Measurements from ENCODE around the gene PRKCH.

DNA sequence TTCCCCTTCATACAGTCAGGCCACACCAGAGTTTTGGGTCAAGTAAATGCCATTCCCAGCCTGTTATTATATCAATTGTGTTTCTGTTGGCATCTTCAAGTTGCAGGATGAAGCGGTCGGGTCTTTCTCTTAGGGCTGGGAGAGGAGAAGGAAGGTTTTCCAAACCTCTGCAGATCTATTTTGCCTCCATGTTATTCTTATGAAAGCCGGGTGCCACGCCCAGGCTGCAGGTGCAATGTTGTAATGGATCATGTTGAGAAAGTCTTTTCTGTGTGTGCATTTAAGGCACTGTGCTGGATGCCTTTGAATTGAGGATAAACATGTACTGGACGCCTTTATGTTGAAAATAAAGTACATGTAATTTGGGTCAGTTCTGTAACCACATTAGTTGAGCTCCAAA, 209.5 kb downstream of the PRKCH start:
- TF ChIP-seq, protein P1, sequence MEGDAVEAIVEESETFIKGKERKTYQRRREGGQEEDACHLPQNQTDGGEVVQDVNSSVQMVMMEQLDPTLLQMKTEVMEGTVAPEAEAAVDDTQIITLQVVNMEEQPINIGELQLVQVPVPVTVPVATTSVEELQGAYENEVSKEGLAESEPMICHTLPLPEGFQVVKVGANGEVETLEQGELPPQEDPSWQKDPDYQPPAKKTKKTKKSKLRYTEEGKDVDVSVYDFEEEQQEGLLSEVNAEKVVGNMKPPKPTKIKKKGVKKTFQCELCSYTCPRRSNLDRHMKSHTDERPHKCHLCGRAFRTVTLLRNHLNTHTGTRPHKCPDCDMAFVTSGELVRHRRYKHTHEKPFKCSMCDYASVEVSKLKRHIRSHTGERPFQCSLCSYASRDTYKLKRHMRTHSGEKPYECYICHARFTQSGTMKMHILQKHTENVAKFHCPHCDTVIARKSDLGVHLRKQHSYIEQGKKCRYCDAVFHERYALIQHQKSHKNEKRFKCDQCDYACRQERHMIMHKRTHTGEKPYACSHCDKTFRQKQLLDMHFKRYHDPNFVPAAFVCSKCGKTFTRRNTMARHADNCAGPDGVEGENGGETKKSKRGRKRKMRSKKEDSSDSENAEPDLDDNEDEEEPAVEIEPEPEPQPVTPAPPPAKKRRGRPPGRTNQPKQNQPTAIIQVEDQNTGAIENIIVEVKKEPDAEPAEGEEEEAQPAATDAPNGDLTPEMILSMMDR (IDR thresholded peaks at IDR 0.05) = no peak
- TF ChIP-seq POLR2A (IDR thresholded peaks at IDR 0.05) = no peak
